Cardiac fibroblast (primary cell): Measurements from ENCODE around the gene NR1I2.

Source experiments
- DNase-seq, 2 donors: peaks; one replicate each; pipeline versions ENCODE4 v3.0.0 to v3.0.0-alpha.2; 2010; ENCODE audit warnings: low read depth in 2 of 2
- H3K4me3 ChIP-seq, 2 donors: replicated peaks in 1 of 2; 1 replicate in 1 of 2; 2 replicates in 1 of 2; pipeline ENCODE4 v1.5.1; 2011; ENCODE audit warnings: low read depth in 2 of 2, low read length in 2 of 2, mild to moderate bottlenecking in 2 of 2, moderate library complexity in 1 of 2
- CTCF ChIP-seq: IDR thresholded peaks from one replicate; pipeline ENCODE4 v1.5.1; 2011; ENCODE audit warnings: low read depth, mild to moderate bottlenecking, low read length, inconsistent platforms

The NR1I2 gene

GRCh38 chr3:119849126-119849525 is 67.2 kb downstream of the NR1I2 start:
- no peak for TF ChIP-seq CTCF
- no peak for DNase-seq
- no peak overlapping the region for H3K4me3 ChIP-seq

GRCh38 chr3:119856695-119857094 is 74.8 kb downstream of the NR1I2 start:
- TF ChIP-seq CTCF = no peak
- no peak for DNase-seq
- H3K4me3 ChIP-seq = no peak overlapping the region

- TF ChIP-seq CTCF = no peak
- DNase-seq = no peak
- no peak overlapping the region for H3K4me3 ChIP-seq
These were observed 77.1 kb downstream of the NR1I2 start for GRCh38 chr3:119858957-119859356.

- DNase-seq = no peak
- H3K4me3 ChIP-seq = no peak overlapping the region
- TF ChIP-seq CTCF = no peak
These were observed 77.8 kb downstream of the NR1I2 start for GRCh38 chr3:119859728-119860127.

- H3K4me3 ChIP-seq = no peak overlapping the region
- no peak for TF ChIP-seq CTCF
- DNase-seq = peak in 1 of 2 donors; percentile 2
These were observed 79.8 kb downstream of the NR1I2 start for GRCh38 chr3:119861681-119862080.

GRCh38 chr3:119862616-119863015 is 80.7 kb downstream of the NR1I2 start:
- H3K4me3 ChIP-seq = no peak overlapping the region
- no peak for DNase-seq
- TF ChIP-seq CTCF = no peak

GRCh38 chr3:119864476-119864875 is 82.6 kb downstream of the NR1I2 start:
- TF ChIP-seq CTCF = no peak
- no peak for DNase-seq
- H3K4me3 ChIP-seq = no peak overlapping the region
